Lower leg skin (tissue), 3 donors: ENCODE measurements around the gene HK3.

Experiments used
- POLR2A ChIP-seq, 2 donors: fragments of 450-650 bp; IDR thresholded peaks; one replicate each; pipeline ENCODE4 v1.6.1; 2016 to 2017; ENCODE audit warnings: antibody characterized with exemption in 2 of 2, mild to moderate bottlenecking in 1 of 2, moderate library complexity in 1 of 2
- TF ChIP-seq, protein P1 (sequence below), 3 donors: fragments of 450-650 bp; IDR thresholded peaks; one replicate each; pipeline ENCODE4 v1.5.1; 2016; ENCODE audit warnings: antibody characterized with exemption in 3 of 3, mild to moderate bottlenecking in 3 of 3, moderate library complexity in 2 of 3

DNA sequence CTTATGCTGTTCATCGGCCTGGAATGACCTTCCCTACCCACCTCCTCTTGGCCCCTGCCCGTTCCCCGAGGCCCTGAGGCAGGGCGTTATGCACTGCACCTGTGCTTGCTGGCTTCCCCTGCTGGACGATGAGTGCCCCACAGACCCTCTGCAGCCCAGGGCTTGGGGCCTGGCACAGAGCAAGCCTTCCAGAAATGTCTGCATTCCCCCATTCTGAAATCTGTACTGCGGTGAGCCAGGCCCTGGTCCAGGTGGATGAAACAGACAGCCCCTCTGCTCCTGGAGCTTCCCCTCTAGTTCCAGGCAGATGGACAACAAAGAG, 53.8 kb downstream of the HK3 start:
- TF ChIP-seq, protein P1, sequence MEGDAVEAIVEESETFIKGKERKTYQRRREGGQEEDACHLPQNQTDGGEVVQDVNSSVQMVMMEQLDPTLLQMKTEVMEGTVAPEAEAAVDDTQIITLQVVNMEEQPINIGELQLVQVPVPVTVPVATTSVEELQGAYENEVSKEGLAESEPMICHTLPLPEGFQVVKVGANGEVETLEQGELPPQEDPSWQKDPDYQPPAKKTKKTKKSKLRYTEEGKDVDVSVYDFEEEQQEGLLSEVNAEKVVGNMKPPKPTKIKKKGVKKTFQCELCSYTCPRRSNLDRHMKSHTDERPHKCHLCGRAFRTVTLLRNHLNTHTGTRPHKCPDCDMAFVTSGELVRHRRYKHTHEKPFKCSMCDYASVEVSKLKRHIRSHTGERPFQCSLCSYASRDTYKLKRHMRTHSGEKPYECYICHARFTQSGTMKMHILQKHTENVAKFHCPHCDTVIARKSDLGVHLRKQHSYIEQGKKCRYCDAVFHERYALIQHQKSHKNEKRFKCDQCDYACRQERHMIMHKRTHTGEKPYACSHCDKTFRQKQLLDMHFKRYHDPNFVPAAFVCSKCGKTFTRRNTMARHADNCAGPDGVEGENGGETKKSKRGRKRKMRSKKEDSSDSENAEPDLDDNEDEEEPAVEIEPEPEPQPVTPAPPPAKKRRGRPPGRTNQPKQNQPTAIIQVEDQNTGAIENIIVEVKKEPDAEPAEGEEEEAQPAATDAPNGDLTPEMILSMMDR (IDR thresholded peaks at IDR 0.05), result no peak
- TF ChIP-seq POLR2A (IDR thresholded peaks at IDR 0.05), result no peak
